OCI-M2 (cell line): ENCODE data around the gene C16orf89.
"Not testable (repeated sequence)": the region's sequence is repeated elsewhere in the genome, so short reads cannot be mapped to it uniquely, and the experiment has no call there.

Experiments
- DNase-seq: peaks from one replicate; lab custom pipeline; 2025; ENCODE audit not compliant: unreplicated experiment; lab: John Stamatoyannopoulos, UW

C16orf89 gene

DNA sequence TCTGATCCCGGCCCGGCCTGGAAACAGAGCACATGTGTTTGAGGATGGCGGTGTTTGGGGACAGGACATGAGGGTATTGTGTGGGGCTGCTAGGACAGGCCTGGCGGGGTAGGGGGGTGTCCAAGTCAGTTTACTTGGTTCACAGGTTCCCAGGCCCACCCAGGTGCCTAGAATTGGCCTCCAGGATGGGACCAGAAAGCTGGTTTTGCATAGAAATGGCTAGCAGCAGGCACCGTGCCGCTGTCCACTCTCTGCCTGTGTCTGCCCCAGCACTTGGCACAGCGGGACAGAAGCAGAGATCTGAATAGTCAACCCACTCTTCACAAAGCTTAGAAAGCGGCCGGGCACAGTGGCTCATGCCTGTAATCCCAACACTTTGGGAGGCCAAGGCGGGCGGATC, 20.0 kb upstream of the C16orf89 start:
- not testable (repeated sequence) for DNase-seq

GRCh38 chr16:5084802-5085201, 19.0 kb upstream of the C16orf89 start:
- not testable (repeated sequence) for DNase-seq

- not testable (repeated sequence) for DNase-seq
These were observed 18.5 kb upstream of the C16orf89 start for GRCh38 chr16:5084099-5084731.

- DNase-seq = not testable (repeated sequence)
These were observed 17.9 kb upstream of the C16orf89 start for GRCh38 chr16:5083646-5084045.

DNA sequence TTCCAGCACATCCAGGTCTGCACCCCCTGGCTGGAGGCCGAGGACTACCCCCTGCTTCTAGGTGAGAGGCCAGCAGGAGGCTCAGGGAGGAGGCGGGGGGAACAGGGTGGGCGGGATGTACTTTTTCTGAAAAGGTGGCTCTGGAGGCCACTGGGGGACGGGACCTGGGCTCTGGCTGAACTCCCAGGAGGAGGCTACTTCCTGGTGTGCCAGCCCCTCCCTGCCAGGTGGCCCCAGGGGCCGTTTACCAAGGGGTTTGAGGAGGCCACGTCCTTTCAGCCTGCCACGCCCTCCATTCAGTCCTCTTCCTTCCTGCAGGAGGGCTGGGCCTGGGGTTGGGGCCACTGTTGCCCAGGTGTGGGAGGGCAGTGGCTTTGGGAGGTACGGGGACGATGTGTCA, 15.2 kb upstream of the C16orf89 start:
- DNase-seq = not testable (repeated sequence)

- DNase-seq = not testable (repeated sequence)
These were observed 14.7 kb upstream of the C16orf89 start for GRCh38 chr16:5080461-5080860.

- DNase-seq = no peak
These were observed 12.9 kb upstream of the C16orf89 start for GRCh38 chr16:5078626-5079025.

GRCh38 chr16:5077304-5077703, 11.5 kb upstream of the C16orf89 start:
- DNase-seq = no peak

GRCh38 chr16:5075637-5076036, 9.9 kb upstream of the C16orf89 start:
- no peak for DNase-seq

- not testable (repeated sequence) for DNase-seq
These were observed 8.0 kb upstream of the C16orf89 start for GRCh38 chr16:5073771-5074170.

GRCh38 chr16:5073279-5073629, 7.5 kb upstream of the C16orf89 start:
- no peak for DNase-seq

GRCh38 chr16:5072334-5073278, 6.8 kb upstream of the C16orf89 start:
- DNase-seq = no peak

DNA sequence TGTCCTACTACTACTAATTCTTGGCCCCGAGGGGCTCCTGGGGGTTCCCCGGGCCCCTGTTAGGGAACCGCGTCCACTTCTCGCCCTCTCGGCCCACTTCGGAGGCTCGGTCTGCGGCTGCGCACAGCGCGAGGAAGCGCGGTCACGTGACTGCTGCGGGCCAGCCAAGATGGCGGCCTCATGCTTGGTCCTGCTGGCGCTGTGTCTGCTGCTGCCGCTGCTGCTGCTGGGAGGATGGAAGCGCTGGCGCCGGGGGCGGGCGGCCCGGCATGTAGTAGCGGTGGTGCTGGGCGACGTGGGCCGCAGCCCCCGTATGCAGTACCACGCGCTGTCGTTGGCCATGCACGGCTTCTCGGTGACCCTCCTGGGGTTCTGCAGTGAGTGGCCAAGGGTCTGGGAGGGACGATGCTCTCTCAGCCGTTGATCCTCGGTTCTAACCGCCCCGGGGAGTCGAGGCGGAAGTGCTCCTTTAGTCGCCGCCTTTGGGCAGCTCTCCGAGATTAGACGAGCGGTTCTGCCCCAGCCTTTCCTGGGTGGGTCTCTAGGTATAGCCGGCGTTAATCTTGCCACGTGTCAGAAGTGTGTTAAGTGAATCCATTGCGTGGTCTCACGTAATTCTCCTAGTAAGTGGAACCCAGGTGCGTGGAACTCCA, 6.1 kb upstream of the C16orf89 start, which contains the start of gene ALG1:
TSS of gene ALG1 (plus strand) at position 163 of the 653 bp plus-strand sequence. CDS start at position 170, 7 bp downstream.
- DNase-seq = peak; percentile 60

DNA sequence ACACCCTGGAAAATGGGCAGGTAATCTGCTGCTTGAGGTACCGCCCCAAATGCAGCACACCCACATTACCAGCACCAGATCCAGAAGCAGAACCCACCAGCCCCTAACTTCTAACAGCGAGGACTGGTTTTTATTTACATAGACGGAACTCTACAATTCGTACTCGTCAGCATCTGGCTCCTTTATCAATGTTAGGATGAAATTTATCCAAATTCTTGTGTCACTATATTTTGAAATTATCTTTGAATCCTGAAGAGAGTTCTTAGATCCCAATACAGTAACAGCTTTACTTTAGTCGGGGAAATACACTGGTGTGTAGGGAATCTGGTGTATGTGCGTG, 5.6 kb upstream of the C16orf89 start:
- DNase-seq = no peak

GRCh38 chr16:5070431-5071186, 4.9 kb upstream of the C16orf89 start:
- no peak for DNase-seq

DNA sequence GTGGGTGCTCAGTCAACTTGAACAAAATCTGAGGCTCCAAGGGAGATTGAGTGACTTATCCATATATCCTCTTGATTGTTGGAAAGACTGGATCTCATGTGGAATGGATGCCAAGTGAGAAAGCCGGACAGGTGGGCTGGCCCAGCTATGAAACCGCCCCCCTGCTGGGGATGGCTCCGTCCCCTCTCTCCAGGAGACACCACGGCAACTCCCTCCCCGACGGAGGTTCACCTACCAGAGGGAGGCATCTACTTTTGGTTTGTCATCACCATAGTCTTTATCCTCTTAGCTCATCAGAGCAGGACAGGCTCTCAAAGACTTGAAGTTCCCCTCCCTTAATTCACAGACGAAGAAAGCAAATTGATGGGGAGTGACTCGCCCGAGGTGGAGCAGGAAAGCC, 4.1 kb upstream of the C16orf89 start:
- DNase-seq = no peak

GRCh38 chr16:5069048-5069447, 3.3 kb upstream of the C16orf89 start:
- no peak for DNase-seq

GRCh38 chr16:5066511-5066910, 755 bp upstream of the C16orf89 start:
- no peak for DNase-seq

DNA sequence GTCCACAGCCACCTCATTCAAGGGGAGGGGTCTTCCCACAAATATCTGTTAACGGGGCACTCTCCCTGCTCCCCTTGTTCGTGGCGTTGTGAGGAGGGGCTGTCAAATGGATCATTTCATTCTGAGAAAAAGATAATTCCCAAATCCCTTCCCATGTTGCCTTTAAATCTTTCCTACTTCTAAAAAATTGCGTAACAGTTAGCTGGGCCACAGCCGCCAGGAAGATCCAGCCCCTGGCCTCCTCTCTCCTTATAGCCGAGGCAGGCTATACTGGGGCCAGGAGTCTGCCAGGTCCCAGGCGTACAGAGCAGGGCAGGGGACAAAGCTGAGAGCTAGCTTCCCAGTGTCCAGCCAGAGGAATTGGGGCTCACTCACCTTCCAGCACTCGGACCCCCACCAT, 430 bp downstream of the C16orf89 start:
- no peak for DNase-seq

GRCh38 chr16:5064915-5065314, 841 bp downstream of the C16orf89 start:
- DNase-seq = no peak
